ENCODE results near the gene HGD. TPM values are rescaled to one million over a fixed set of nuclear protein-coding genes. Genes with fewer than 3 reads are reported as not detected.

The HGD gene
- total and polyA plus RNA-seq, 2 donors (not counting 3 experiments of a cell fraction or from before 2014, with no cell fraction given) = 0.18 to 0.22 TPM

GRCh38 chr3:120706950-120707349 is 24.9 kb upstream of the HGD start:
- Histone ChIP-seq H3K4me1 (ENCODE audit: control insufficient read depth, extremely low read depth, insufficient read depth, low read length) (no peaks in the 10 kb centered on the region), H3K27ac (ENCODE audit: insufficient read depth, low read depth, low read length) (no peak overlapping the region), H3K4me2 (ENCODE audit: insufficient read depth, low read length) (no peak overlapping the region), H3K9me1 (replicated peaks; ENCODE audit: control insufficient read depth, extremely low read depth, insufficient read depth, low read length) (no peaks in the 10 kb centered on the region), H3K4me3 (replicated peaks in 1 of 3; ENCODE audit: insufficient read depth in 1 of 3, low read depth in 1 of 3, low read length in 3 of 3) (no peak overlapping the region), H3K9ac (replicated peaks; ENCODE audit: extremely low read depth, insufficient read depth, low read length) (no peak overlapping the region), H3K79me2 (ENCODE audit: control insufficient read depth, insufficient read depth, low read length) (peaks cover 4% of the 10 kb centered on the region), H2AFZ (ENCODE audit: low read depth, low read length) (no peak overlapping the region), H3K36me3 (ENCODE audit: control insufficient read depth in 2 of 2, extremely low read depth in 1 of 2, insufficient read depth in 2 of 2, low read length in 2 of 2) (no peaks in the 10 kb centered on the region), H3K9me3 (replicated peaks; ENCODE audit: control insufficient read depth, insufficient read depth, low read length) (peaks cover 2% of the 10 kb centered on the region), H3K27me3 (ENCODE audit: control insufficient read depth in 2 of 2, insufficient read depth in 2 of 2, low read length in 2 of 2) (no peaks in the 10 kb centered on the region), H4K20me1 (replicated peaks; ENCODE audit: control insufficient read depth, extremely low read depth, insufficient read depth, low read length) (no peaks in the 10 kb centered on the region)
- POLR2A ChIA-PET = no interaction called here
- BruUV-seq (replicated peaks) = no TSS peak
- CTCF ChIA-PET = interaction anchor here (1.9 kb wide), 1 partner anchor 88 kb away, joined by 7 read pairs; no protein-coding TSS in a partner anchor
- intact Hi-C loops (cut with micrococcal nuclease) = no loop called here
- no peak for DNase-seq (ENCODE audit: low read depth, low spot score)
- TF ChIP-seq POLR2AphosphoS5 (IDR thresholded peaks at IDR 0.05; ENCODE audit: insufficient read depth, low read depth, low read length) (no peak), JUN (IDR thresholded peaks at IDR 0.05; ENCODE audit: borderline replicate concordance, insufficient read depth, insufficient read length, low read depth) (no peak), EZH2 (IDR thresholded peaks at IDR 0.05; ENCODE audit: borderline replicate concordance, low read depth, low read length, severe bottlenecking) (no peak), POLR2A (IDR thresholded peaks at IDR 0.05; ENCODE audit: low read depth, low read length) (no peak), MYC (IDR thresholded peaks at IDR 0.05; ENCODE audit: low read depth, low read length) (no peak), GATA2 (IDR thresholded peaks at IDR 0.05; ENCODE audit: insufficient read depth, insufficient read length, low read depth, low read length) (no peak), CTCF (IDR thresholded peaks at IDR 0.05; ENCODE audit: extremely low read depth in 1 of 2, insufficient read depth in 1 of 2, low read depth in 1 of 2, low read length in 2 of 2) (no peak), FOS (IDR thresholded peaks at IDR 0.05; ENCODE audit: borderline replicate concordance, insufficient read depth, low read length) (no peak)
- TF ChIP-seq, protein P1, sequence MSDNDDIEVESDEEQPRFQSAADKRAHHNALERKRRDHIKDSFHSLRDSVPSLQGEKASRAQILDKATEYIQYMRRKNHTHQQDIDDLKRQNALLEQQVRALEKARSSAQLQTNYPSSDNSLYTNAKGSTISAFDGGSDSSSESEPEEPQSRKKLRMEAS (IDR thresholded peaks at IDR 0.05; ENCODE audit: insufficient read depth, insufficient read length) = no peak
- dilution Hi-C loops (cut with MboI; ENCODE audit: extremely low pct_ligation_motif_present, low sequenced_read_pairs) = no loop called here
- no peak for FAIRE-seq
